Fibroblast of peridontal ligament (primary cell): Measurements from ENCODE around the gene MRGPRE.

ENCODE experiments used
- DNase-seq: peaks from one replicate; pipeline ENCODE4 v3.0.0-alpha.2; 2010; ENCODE audit errors: extremely low read depth

MRGPRE gene

GRCh38 chr11:3196161-3197043, 35.8 kb downstream of the MRGPRE start:
- no peak for DNase-seq

GRCh38 chr11:3195251-3196160, 36.7 kb downstream of the MRGPRE start:
- peak; percentile 24 for DNase-seq

GRCh38 chr11:3194016-3194816, 38.0 kb downstream of the MRGPRE start:
- no peak for DNase-seq

- no peak for DNase-seq
Observed at GRCh38 chr11:3193373-3194015, 38.7 kb downstream of the MRGPRE start.

- DNase-seq: no peak
Observed at GRCh38 chr11:3192511-3193372, 39.5 kb downstream of the MRGPRE start.

- no peak for DNase-seq
Observed at GRCh38 chr11:3191586-3192324, 40.5 kb downstream of the MRGPRE start.

- DNase-seq: no peak
Observed at GRCh38 chr11:3190600-3190999, 41.6 kb downstream of the MRGPRE start.

GRCh38 chr11:3189886-3190583, 42.2 kb downstream of the MRGPRE start:
- no peak for DNase-seq

GRCh38 chr11:3189196-3189843, 42.9 kb downstream of the MRGPRE start:
- no peak for DNase-seq

- DNase-seq: no peak
Observed at GRCh38 chr11:3188496-3189195, 43.6 kb downstream of the MRGPRE start.

GRCh38 chr11:3186166-3186953, 45.9 kb downstream of the MRGPRE start:
- no peak for DNase-seq

GRCh38 chr11:3184732-3185347, 47.4 kb downstream of the MRGPRE start:
- DNase-seq: no peak

GRCh38 chr11:3183523-3183922, 48.7 kb downstream of the MRGPRE start:
- no peak for DNase-seq

GRCh38 chr11:3182462-3182852, 49.8 kb downstream of the MRGPRE start:
- DNase-seq: no peak

GRCh38 chr11:3181725-3182461, 50.3 kb downstream of the MRGPRE start:
- DNase-seq: no peak

- no peak for DNase-seq
Observed at GRCh38 chr11:3180869-3181268, 51.3 kb downstream of the MRGPRE start.
